CD4-positive, alpha-beta memory T cell (primary cell): ENCODE data around the gene G0S2. TPM values are rescaled to one million over a fixed set of nuclear protein-coding genes. Genes with fewer than 3 reads are reported as not detected.

Experiments used
- CTCF ChIA-PET: fragments of 350-600 bp; sonication (Branson Sonifier 250); formaldehyde crosslinking; loops from one replicate; lab custom pipeline; 2021; ENCODE audit warnings: inconsistent platforms; ENCODE audit not compliant: partially characterized antibody; lab: Charles Lee
- POLR2A ChIA-PET: fragments of 350-600 bp; sonication (Branson Sonifier 250); formaldehyde crosslinking; loops from one replicate; lab custom pipeline; 2021; ENCODE audit not compliant: partially characterized antibody; lab: Charles Lee
- DNase-seq, 5 donors: peaks; one replicate each; pipeline versions ENCODE4 v3.0.0 to v3.0.0-alpha.2; 2020 to 2022; ENCODE audit warnings: mixed read lengths in 1 of 5
- H3K27ac ChIP-seq: one replicate; pipeline ENCODE4 v1.7.0; 2013; ENCODE audit warnings: low read depth, low read length
- H3K27me3 ChIP-seq: 2 replicates; pipeline ENCODE4 v1.7.0; 2013; ENCODE audit warnings: mild to moderate bottlenecking, low read length, moderate library complexity; ENCODE audit not compliant: insufficient read depth
- H3K36me3 ChIP-seq: 2 replicates; pipeline ENCODE4 v1.7.0; 2013; ENCODE audit warnings: mild to moderate bottlenecking, low read length, moderate library complexity; ENCODE audit not compliant: insufficient read depth
- H3K4me1 ChIP-seq: 2 replicates; pipeline ENCODE4 v1.7.0; 2013; ENCODE audit warnings: mild to moderate bottlenecking, low read length, moderate library complexity; ENCODE audit not compliant: insufficient read depth
- H3K4me3 ChIP-seq, 2 donors: one replicate each; pipeline ENCODE4 v1.7.0; 2013; ENCODE audit warnings: low read length in 2 of 2, mild to moderate bottlenecking in 1 of 2
- H3K9me3 ChIP-seq, 2 donors: one replicate each; pipeline ENCODE4 v1.7.0; 2013; ENCODE audit warnings: low read length in 2 of 2, control low read depth in 1 of 2; ENCODE audit not compliant: control insufficient read depth in 1 of 2
- H3K27ac Mint-ChIP-seq, 7 donors: one replicate each; pipeline ENCODE4 v1.8.0; 2020 to 2021; ENCODE audit warnings: mixed read lengths in 7 of 7, mild to moderate bottlenecking in 6 of 7, inconsistent platforms in 3 of 7, moderate library complexity in 3 of 7
- H3K27me3 Mint-ChIP-seq, 2 donors: one replicate each; pipeline ENCODE4 v1.8.0; 2020 to 2021; ENCODE audit warnings: mixed read lengths in 2 of 2
- H3K36me3 Mint-ChIP-seq, 2 donors: one replicate each; pipeline ENCODE4 v1.8.0; 2020 to 2021; ENCODE audit warnings: mixed read lengths in 2 of 2, inconsistent platforms in 1 of 2, mild to moderate bottlenecking in 1 of 2
- H3K4me1 Mint-ChIP-seq, 4 donors: one replicate each; pipeline ENCODE4 v1.8.0; 2020 to 2021; ENCODE audit warnings: mixed read lengths in 4 of 4, mild to moderate bottlenecking in 1 of 4
- H3K4me3 Mint-ChIP-seq, 8 donors: one replicate each; pipeline ENCODE4 v1.8.0; 2020 to 2021; ENCODE audit warnings: mixed read lengths in 8 of 8, mild to moderate bottlenecking in 7 of 8, moderate library complexity in 6 of 8, inconsistent platforms in 3 of 8
- H3K9me3 Mint-ChIP-seq, 8 donors: one replicate each; pipeline ENCODE4 v1.8.0; 2020 to 2021; ENCODE audit warnings: mixed read lengths in 8 of 8, mild to moderate bottlenecking in 5 of 8, inconsistent platforms in 3 of 8, moderate library complexity in 1 of 8
- intact Hi-C: fragments of 100-400 bp; cut with micrococcal nuclease; formaldehyde crosslinking; loops from one replicate; pipeline ENCODE4 v1.15.1; 2023
- polyA plus RNA-seq, 2 donors: library from polyadenylated mRNA; unstranded; fragments of 300-500 nt; fragmentation: Illumina TruSeq; gene quantifications; one replicate each; pipeline ENCODE4 v1.2.3, GENCODE V29; 2021
- total RNA-seq, 2 experiments: library from RNA; stranded (reverse); gene quantifications; one replicate each; pipeline ENCODE4 v1.2.3, GENCODE V29; 2021

Gene G0S2
- total and polyA plus RNA-seq, 4 experiments from 2014 or later = 0.58 to 2.0 (median 1.2) TPM; not detected in 1

DNA sequence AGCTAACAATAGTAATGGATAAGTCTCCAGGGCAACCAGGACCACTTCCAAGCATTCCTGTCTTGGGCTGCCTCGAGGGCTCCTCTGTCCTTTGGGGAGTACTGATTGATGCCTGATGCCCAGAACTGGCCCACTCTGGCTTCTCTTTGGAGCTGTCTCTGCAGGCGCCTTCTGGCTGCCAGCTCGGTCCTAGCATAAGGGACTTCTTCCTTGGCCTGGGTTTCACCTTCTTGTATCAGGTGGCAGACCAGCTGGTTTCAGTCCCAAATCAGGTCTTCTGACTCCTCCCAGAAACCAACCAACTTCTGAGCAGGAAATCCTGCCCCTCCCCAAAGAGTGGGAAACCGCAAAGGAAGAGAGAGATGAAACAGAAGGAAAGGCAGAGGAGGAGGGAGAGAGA is 10.6 kb downstream of the G0S2 start:
- Histone ChIP-seq H3K27ac (peak overlapping the region; percentile 14), H3K4me1 (peaks cover 46% of the 10 kb centered on the region), H3K27me3 (no peaks in the 10 kb centered on the region), H3K36me3 (no peaks in the 10 kb centered on the region), H3K9me3 (no peaks in the 10 kb centered on the region), H3K4me3 (peak overlapping the region; percentile 23 to 32)
- intact Hi-C loops = no loop called here
- H3K4me3 Mint-ChIP-seq = peak overlapping the region; percentile 68 to 88 (median 78)
- H3K27ac Mint-ChIP-seq = peak overlapping the region; percentile 36 to 89 (median 81)
- H3K36me3 Mint-ChIP-seq = no peaks in the 10 kb centered on the region
- CTCF ChIA-PET = interaction anchor here (1.0 to 11.1 kb wide), 6 partner anchors 12 to 141 kb away, joined by 3 to 124 read pairs (median 4); no protein-coding TSS in a partner anchor
- no peaks in the 10 kb centered on the region for H3K9me3 Mint-ChIP-seq
- no peaks in the 10 kb centered on the region for H3K27me3 Mint-ChIP-seq
- peaks cover 39 to 52% (median 41%) of the 10 kb centered on the region in 4 donors for H3K4me1 Mint-ChIP-seq
- peak; percentile 33 to 56 (median 54) for DNase-seq
- POLR2A ChIA-PET = interaction anchor here (1.1 to 2.7 kb wide), 6 partner anchors 11 to 98 kb away, joined by 5 to 25 read pairs (median 6); partner anchors contain the start of genes C1orf74, G0S2 and LAMB3

DNA sequence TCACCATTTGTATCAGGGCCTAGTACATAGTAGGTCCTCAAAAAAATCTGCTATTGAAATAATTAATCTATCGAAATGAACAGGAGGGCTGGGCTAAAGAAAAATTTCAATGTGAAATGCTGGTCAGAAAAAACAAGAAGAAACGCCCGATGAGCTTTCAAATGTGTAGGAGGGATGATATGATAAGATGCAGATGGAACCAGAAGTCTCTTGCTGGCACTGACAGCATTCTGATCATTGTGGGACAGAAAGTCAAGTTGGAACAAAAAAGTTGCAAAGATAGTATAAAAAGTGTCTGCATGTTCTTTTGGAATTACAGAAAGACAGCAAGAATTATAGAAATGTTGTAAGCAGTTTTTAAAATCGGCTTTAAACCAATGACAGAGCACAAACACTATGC is 11.1 kb downstream of the G0S2 start:
- H3K36me3 ChIP-seq = no peaks in the 10 kb centered on the region
- intact Hi-C loops = no loop called here
- peak overlapping the region in 1 of 2 donors; percentile 23 for H3K4me3 ChIP-seq
- POLR2A ChIA-PET = interaction anchor here (1.1 to 2.7 kb wide), 6 partner anchors 12 to 98 kb away, joined by 5 to 25 read pairs (median 6); partner anchors contain the start of genes C1orf74, G0S2 and LAMB3
- no peak for DNase-seq
- Mint-ChIP-seq H3K4me3 (peak overlapping the region; percentile 6 to 88 (median 78)), H3K27me3 (no peaks in the 10 kb centered on the region), H3K9me3 (no peaks in the 10 kb centered on the region), H3K4me1 (peaks cover 39 to 52% (median 41%) of the 10 kb centered on the region in 4 donors), H3K36me3 (no peaks in the 10 kb centered on the region), H3K27ac (peak overlapping the region in 6 of 7 donors; percentile 36 to 89 (median 66))
- peak overlapping the region; percentile 14 for H3K27ac ChIP-seq
- CTCF ChIA-PET = interaction anchor here (1.0 to 11.1 kb wide), 6 partner anchors 12 to 141 kb away, joined by 3 to 124 read pairs (median 4); no protein-coding TSS in a partner anchor
- H3K9me3 ChIP-seq = no peaks in the 10 kb centered on the region
- H3K4me1 ChIP-seq = peaks cover 46% of the 10 kb centered on the region
- H3K27me3 ChIP-seq = no peaks in the 10 kb centered on the region

DNA sequence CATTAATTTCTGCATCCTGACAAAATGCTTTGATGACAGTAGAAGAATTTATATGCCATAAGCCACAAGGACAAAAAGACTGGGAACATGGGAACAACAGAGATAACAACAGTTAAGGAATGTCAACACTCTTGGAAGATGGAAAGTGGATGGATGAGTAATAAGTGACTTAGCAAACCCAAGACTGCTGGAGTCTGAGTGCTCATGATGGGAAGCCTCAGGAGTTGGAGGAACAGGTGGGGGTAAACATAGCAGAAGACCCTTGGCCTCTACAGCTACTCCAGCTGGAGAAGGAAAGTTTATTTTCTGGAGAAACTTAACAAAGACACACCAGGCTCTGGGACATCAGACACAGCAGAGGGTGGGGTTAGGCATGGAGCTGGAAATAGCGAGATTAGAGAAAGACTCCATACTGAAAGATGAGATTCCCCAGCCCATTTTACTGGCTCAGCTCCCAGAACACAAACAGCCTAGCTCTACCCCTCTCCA is 13.6 kb downstream of the G0S2 start:
- Histone ChIP-seq H3K36me3 (no peaks in the 10 kb centered on the region), H3K27ac (no peak overlapping the region), H3K9me3 (no peaks in the 10 kb centered on the region), H3K27me3 (no peaks in the 10 kb centered on the region), H3K4me1 (peaks cover 54% of the 10 kb centered on the region), H3K4me3 (no peak overlapping the region)
- POLR2A ChIA-PET = interaction anchor here (0.8 to 1.2 kb wide), 2 partner anchors 79 to 135 kb away, joined by 3 to 4 read pairs; no protein-coding TSS in a partner anchor
- Mint-ChIP-seq H3K9me3 (no peaks in the 10 kb centered on the region), H3K36me3 (no peaks in the 10 kb centered on the region), H3K27ac (peak overlapping the region in 1 of 7 donors; percentile 28), H3K27me3 (peaks cover 0 to 2% of the 10 kb centered on the region in 2 donors), H3K4me1 (peaks cover 44 to 52% (median 50%) of the 10 kb centered on the region in 4 donors), H3K4me3 (no peak overlapping the region)
- intact Hi-C loops = no loop called here
- DNase-seq = no peak
- CTCF ChIA-PET = interaction anchor here (0.5 to 11.1 kb wide), 10 partner anchors 14 to 135 kb away, joined by 3 to 124 read pairs (median 4); partner anchors contain the start of gene G0S2

DNA sequence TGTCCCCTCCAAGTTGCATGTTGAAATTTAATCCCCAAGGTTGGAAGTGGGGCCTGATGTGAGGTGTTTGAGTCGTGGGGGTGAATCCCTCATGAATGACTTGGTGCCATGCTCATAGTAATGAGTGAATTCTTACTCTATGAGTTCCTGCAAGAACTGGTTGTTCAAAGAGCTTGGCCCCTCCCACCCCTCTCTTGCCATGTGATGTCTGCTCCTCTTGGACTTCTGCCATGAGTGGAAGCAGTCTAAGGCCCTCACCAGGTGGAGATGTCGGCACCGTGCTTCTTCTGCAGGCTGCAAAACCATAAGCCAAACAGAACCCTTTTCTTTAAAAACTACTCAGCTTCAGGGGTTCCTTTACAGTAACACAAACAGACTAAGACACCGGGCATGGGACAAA is 14.3 kb downstream of the G0S2 start:
- DNase-seq = no peak
- H3K9me3 Mint-ChIP-seq = no peaks in the 10 kb centered on the region
- no peaks in the 10 kb centered on the region for H3K36me3 Mint-ChIP-seq
- Histone ChIP-seq H3K4me1 (peaks cover 48% of the 10 kb centered on the region), H3K36me3 (no peaks in the 10 kb centered on the region), H3K9me3 (no peaks in the 10 kb centered on the region), H3K27me3 (no peaks in the 10 kb centered on the region), H3K27ac (no peak overlapping the region), H3K4me3 (no peak overlapping the region)
- H3K4me3 Mint-ChIP-seq = no peak overlapping the region
- intact Hi-C loops = no loop called here
- H3K27ac Mint-ChIP-seq = peak overlapping the region in 3 of 7 donors; percentile 11 to 47 (median 39)
- peaks cover 44 to 51% (median 47%) of the 10 kb centered on the region in 4 donors for H3K4me1 Mint-ChIP-seq
- ChIA-PET CTCF (interaction anchor here (0.8 to 11.1 kb wide), 12 partner anchors 18 to 134 kb away, joined by 3 to 124 read pairs (median 4); no protein-coding TSS in a partner anchor), POLR2A (interaction anchor here (0.8 to 1.2 kb wide), 2 partner anchors 79 to 135 kb away, joined by 3 to 4 read pairs; no protein-coding TSS in a partner anchor)
- H3K27me3 Mint-ChIP-seq = peaks cover 0 to 2% of the 10 kb centered on the region in 2 donors

DNA sequence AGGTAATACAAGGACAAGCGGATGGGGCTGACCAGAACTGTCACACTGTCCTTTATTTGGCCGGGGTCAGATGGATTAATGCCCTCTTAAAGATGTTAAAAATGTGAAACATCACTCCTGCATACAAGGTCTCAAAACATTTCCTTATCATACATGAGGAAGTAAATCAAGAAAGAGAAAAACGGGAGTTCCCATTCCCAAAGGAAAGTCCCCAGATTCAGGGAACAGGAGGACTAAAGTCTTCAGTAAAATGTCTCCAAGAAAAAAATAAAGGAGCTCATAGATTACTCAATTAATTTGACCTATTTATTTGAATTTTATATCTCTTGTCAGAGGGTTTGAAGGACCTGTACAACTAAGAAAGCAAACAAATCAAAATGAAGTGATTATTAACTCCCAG is 16.0 kb downstream of the G0S2 start:
- no peak overlapping the region for H3K4me3 ChIP-seq
- H3K27ac ChIP-seq = no peak overlapping the region
- H3K27me3 Mint-ChIP-seq = peaks cover 0 to 2% of the 10 kb centered on the region in 2 donors
- H3K36me3 Mint-ChIP-seq = no peaks in the 10 kb centered on the region
- DNase-seq = no peak
- H3K27ac Mint-ChIP-seq = peak overlapping the region in 3 of 7 donors; percentile 23 to 38 (median 37)
- H3K4me1 ChIP-seq = peaks cover 31% of the 10 kb centered on the region
- ChIA-PET CTCF (interaction anchor here (0.8 to 11.1 kb wide), 17 partner anchors 9 to 132 kb away, joined by 3 to 124 read pairs (median 9); partner anchors contain the start of gene G0S2), POLR2A (interaction anchor here (1.4 to 1.6 kb wide), 2 partner anchors 58 to 78 kb away, joined by 3 to 5 read pairs; no protein-coding TSS in a partner anchor)
- no peaks in the 10 kb centered on the region for H3K9me3 Mint-ChIP-seq
- H3K27me3 ChIP-seq = no peaks in the 10 kb centered on the region
- peaks cover 30 to 36% (median 33%) of the 10 kb centered on the region in 4 donors for H3K4me1 Mint-ChIP-seq
- no peak overlapping the region for H3K4me3 Mint-ChIP-seq
- intact Hi-C loops = loop anchor here (5.0 kb wide), 2 partner anchors 136 to 1039 kb away; partner anchors contain the start of gene UTP25
- H3K36me3 ChIP-seq = no peaks in the 10 kb centered on the region
- H3K9me3 ChIP-seq = no peaks in the 10 kb centered on the region

DNA sequence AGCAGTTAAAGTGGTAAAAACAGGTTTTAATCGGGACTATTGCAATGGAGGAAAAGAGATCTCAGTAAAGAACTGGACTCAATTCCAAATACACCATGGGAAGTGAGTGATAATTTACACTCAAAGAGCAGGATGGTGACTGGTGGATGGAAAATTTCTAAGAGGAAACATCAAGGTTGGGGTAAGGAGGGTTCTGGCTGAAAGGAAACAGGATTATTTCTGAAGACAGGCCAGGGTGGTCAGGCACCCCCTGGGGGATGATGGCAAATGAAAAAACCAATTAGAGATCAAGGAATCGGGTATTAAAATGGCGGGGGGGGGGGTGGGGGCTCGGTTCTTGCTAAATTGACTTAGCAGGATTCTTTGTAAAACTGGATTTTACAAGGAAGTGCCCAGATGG is 17.1 kb downstream of the G0S2 start:
- no peaks in the 10 kb centered on the region for H3K36me3 ChIP-seq
- Mint-ChIP-seq H3K9me3 (no peaks in the 10 kb centered on the region), H3K36me3 (no peaks in the 10 kb centered on the region), H3K27me3 (peaks cover 0 to 2% of the 10 kb centered on the region in 2 donors), H3K4me1 (peaks cover 22 to 32% (median 27%) of the 10 kb centered on the region in 4 donors), H3K27ac (peak overlapping the region in 3 of 7 donors; percentile 5 to 70 (median 66)), H3K4me3 (no peak overlapping the region)
- DNase-seq = no peak
- H3K27me3 ChIP-seq = no peaks in the 10 kb centered on the region
- no peak overlapping the region for H3K27ac ChIP-seq
- no peaks in the 10 kb centered on the region for H3K9me3 ChIP-seq
- H3K4me3 ChIP-seq = no peak overlapping the region
- intact Hi-C loops = loop anchor here (2.0 to 5.0 kb wide), 3 partner anchors 77 to 1040 kb away; partner anchors contain the start of gene UTP25
- POLR2A ChIA-PET = interaction anchor here (1.0 to 1.4 kb wide), 2 partner anchors 77 to 116 kb away, joined by 3 to 5 read pairs; no protein-coding TSS in a partner anchor
- peaks cover 20% of the 10 kb centered on the region for H3K4me1 ChIP-seq
- CTCF ChIA-PET = interaction anchor here (0.9 to 11.1 kb wide), 19 partner anchors 8 to 131 kb away, joined by 3 to 124 read pairs (median 7); partner anchors contain the start of gene G0S2
